HG03575 (cell line): ENCODE measurements around the gene C1orf159.

ENCODE experiments used
- ATAC-seq: cut with Tn5 transposase; IDR thresholded peaks from one replicate; pipeline ENCODE4 v1.9.1; 2021; ENCODE audit not compliant: unreplicated experiment, insufficient number of reproducible peaks, low FRiP score; ENCODE audit errors: extremely low read depth

Gene C1orf159

DNA sequence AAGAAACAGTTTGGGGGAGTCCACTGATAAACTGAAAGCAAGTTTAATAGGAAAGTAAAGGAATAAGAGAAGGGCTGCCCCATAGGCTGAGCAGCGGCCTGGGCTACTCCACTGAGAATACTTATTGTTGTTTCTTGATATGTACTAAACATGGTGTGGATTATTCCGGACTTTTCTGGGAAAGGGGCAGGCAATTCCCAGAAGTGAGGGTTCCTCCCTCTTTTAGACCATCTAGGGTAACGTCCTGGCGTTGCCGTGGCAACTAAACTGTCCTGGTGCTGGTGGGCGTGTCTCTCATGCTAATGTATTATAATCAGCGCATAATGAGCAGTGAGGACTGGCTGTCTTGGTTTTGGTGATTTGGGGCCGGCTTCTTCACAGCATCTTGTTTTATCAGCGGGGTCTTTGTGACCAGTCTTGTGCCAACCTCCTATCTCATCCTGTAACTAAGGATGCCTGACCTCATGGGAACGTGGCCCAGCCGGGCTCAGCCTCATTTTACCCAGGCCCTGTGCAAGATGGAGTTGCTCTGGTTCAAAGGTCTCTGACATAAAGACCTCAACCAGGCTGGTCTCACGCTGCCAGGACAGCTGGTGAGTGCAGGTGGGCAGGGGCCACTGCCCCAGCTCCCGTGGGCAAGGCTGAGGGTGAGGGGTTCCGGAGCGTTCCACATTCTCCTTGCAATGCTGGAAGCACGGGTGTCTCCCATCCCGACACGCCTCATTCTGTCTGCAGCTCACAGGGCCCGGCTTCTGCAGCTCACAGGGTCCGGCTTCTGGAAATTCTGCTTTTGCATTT, 19.6 kb upstream of the C1orf159 start:
- no peak for ATAC-seq

DNA sequence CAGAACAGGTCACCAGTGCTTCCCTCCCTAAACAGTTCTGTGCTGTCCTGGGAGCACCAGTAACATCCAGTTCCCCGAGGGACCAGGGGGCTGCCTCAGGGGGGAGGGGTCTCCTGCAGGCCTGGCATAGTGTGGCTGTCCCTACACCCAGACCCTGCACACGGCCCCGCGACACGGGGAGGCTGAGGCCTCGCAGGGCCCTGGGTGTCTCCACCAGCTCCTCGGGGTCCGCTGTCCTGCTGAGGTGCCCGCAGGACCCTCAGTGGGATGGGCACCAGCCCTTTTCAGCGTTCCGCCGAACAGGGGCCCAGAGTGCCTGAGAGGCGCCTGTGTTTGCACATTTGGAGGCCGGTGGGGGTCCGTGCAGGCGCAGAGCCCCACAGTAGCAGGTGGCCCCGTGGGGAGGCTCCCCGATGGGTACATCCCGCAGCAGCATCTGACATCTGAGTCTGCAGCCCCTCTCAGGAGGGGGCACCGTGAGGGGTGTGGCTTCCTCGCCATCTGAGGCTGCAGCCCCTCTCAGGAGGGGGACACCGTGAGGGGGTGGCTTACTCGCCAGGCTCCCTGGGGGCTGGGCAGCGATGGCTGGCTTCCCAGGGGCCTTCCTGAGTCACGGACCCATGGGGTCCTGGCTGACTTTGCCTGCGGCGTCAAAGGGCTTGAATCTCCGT, 18.5 kb upstream of the C1orf159 start:
- no peak for ATAC-seq

DNA sequence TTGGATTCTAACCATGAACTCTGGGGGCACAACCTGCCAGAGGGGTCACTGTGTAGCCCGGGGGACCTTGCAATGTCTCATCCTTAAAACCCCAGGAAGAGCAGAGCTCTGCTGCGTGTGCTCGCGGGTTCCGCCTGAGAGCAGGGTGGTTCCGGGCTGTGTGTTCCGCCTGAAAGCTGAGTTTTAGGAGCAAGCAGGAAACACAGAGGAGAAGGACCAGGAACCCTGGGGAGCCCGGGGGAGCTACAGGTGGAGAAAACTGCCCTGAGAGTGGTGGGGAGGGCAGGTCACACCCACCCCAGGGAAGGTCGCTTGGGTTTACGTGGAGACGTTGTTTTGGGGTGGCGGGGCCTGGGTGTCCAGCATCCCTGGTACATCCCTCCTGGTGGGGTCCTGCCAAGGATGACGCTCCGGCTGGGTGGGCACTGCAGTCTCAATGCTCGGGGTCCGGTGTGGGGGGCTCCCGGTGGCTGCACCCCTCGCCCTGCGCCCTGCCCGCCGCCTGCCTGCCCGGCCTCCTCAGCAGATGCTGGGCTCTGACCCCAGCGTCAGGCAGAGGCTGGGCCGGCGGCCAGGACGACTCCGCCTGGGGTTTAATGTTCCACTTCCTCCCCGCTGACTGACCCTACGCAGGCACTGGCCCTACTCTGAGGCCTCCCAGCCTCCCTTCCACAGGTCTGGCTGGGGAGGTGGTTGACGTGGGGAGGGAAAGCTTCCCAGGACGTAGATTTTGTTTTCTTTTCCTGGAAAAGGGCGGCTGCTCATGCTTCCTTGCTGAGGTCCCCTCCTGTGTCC, 17.3 kb upstream of the C1orf159 start:
- no peak for ATAC-seq

DNA sequence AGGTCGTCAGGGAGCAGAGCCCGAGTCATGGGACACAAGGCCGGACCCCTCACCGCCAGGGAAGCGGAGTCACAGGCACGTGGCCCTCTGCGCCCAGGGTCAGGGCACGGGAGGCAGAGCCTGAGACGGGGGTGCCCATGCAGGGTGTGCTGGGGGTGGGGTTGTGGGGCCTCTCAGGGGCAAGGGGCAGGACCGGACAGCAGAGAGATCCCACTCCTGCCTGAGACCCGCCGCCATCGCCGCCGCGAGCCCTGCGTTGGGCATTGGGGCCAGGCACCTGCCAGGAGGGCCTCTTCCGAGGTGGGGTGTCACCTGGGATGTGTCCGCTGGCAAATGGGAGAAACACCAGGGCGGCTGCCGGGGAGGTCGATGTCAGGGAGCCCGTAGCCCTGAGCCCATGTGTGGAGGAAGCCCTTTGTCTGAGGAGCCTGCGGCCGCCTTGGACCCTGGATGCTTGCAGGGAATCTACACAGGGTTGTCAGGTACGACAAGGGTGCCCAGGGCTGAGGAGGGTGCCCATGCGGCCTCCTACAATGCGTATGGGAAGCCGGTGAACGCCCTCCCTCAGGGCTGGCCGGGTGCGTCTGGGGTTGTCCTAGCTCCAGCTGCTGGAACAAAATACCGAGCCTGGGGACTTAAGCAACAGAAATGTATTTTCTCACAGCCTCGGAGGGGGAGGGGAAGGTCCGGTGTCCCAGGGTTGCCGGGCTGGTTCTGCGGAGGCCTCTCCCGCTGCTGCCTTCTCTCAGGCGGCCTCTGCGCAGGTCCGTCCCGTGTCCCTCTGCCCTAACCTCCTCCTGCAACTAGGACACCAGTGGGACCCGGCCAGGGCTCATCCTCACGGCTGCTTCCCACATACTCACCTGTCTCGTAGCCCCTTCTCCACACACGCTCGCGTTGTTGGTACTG, 16.4 kb upstream of the C1orf159 start:
- no peak for ATAC-seq

DNA sequence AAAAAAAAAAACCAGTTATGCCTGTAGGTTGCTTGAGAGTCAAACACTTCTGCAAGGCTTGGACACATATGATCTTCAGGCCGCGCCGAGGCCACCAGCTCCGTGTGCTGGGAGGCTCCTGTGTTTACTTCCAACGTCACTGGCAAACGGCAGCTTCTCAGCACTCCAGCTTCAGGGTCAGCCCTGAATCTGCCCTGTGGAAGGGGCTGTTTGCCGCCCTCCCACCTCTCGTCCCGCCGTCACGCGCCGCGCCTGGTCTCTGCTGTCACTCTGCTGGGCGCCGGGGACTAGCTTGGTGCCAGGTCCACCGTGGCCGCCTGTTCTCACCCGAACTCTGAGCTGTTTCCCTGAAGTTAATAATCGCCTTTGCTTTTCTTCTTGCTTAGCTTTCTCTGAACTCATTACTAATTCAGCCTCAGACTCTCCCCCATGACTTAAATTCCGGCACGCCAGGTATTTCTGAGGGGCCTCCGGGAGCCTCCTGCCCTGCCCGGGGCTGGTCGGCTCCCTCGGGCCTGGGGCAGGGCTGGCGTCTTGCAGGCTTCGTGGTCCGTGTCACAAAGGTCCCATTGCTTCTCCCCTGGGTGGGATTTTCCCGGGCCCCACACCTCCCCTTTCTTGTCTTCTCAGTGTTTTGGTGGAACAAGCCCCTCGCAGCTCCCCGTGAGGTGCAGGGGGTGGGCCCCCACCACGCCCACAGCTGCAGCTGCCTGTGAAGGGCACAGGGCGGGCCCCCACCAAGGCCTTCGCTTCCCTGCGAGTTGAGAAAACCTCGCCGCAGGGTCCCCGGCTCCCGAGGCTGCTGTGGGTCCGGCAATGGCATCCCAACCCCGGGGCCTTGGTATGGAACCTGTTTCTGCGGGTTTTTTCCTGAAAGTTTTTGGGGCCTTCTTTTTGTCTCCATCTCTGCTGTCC, 14.6 kb upstream of the C1orf159 start:
- ATAC-seq = no peak

DNA sequence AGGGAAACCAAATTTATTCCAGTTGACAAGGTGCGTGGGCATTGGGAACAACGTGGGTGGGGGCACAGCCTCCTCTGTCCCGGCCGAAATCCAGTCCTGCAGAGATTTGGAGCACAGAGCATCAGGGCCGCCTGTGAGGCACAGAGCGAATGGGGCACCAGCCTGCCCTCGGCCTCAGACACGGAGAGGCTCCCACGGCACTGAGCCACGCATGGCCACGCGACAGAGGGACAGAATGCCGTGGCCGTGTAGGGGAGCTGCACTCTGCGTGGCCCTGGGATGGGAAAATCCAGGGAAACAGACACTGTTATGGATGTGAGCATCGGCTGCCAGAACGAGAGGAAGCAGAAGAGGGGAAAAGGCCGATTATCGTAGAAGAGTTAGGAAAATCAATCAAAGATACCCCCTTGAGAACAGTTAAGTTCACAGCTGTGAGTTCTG, 13.5 kb upstream of the C1orf159 start:
- ATAC-seq = no peak

DNA sequence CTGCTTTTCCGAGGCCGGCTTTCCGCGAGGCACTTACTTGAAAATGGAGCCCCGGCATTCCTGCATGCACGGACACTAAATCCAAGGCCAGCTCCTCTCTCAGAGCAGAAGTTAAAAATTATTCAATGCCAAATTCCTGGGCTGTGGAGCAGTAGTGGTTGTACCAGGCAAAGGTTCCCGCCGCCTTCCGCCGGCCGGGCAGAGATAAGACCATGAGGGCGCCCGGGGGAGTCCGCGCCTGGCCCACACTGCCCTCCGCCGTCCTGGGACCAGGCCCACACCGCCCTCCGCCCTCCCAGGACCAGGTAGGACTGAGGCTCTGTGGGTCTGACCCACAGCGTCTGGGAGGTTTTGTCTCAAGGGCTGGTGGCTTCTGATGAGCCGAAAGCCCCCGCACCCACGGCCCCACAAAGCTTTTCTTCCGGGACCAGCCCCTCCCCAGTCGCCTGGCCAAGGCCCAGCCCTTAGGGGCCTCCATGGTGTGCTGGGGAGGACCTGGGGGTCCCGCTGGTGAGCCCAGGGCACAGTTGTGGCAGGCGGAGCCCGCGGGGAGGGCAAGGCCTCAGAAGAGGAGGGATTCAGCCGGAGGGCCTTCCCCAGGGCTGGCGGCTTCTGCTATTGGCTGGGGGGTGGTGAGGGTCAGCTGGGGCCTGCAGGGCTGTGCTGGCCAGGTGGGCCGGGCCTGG, 12.7 kb upstream of the C1orf159 start:
- no peak for ATAC-seq

DNA sequence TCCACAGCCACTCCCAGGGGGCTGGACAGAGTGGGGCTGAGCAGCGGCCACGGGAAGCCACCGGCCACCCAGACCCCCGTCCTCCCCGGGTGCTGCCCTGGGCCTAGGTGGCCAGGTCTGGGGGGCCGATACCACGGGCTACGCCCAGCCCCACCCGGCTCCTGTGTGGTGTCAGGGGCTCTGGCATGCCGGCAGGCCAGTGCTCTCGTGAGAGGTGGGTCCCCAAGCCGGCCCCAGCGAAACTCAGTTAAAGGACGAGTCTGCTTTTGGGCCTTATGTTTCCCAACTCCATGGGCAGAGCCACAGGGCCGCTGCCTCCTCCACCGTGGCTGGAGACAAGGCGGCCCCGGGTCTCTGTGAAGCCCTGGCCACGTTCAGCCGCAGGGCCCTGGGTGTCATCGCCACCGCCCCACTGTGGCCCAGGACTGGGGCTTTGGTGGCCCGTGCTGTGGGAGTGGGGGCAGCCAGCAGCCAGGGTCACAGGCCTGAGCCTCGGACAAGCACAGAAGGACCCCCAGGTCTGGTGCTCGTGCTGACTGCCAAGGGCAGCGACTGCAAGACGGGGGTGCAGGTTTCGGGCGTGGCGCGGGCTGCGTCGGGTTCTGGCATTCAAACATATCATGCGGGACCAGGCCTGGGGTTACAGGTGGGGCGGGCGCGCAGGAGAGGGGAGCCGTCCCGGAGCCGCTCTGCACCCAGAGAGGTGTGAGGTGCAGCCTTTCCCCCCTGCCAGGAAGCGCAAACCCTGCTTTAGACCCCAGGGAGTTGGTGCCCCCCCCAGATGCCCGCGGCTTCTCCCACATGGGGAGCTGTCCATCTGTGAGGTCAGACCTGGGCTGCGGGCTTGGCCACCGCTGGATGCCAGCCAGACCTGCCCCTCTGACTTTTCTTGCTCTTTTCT, 11.9 kb upstream of the C1orf159 start:
- ATAC-seq = no peak

DNA sequence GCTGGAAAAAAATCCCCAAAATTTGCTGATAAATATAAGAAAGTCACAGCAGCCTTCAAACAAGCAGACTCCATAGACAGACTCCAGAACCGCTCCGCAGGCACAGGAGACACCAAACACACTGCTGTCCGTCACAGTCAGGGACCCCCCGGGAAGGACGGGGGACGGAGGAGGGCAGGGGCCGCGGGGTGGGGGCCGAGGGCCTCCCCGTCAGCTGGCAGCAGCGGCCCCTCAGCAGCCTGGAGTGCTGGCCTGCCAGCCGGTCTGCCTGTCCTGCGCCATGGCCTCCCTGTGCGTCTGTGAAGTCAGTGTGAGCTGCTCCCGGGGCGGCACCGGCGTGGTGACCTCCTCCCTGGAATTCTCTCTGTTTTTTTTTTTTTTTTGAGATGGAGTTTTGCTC, 10.1 kb upstream of the C1orf159 start:
- ATAC-seq = no peak

DNA sequence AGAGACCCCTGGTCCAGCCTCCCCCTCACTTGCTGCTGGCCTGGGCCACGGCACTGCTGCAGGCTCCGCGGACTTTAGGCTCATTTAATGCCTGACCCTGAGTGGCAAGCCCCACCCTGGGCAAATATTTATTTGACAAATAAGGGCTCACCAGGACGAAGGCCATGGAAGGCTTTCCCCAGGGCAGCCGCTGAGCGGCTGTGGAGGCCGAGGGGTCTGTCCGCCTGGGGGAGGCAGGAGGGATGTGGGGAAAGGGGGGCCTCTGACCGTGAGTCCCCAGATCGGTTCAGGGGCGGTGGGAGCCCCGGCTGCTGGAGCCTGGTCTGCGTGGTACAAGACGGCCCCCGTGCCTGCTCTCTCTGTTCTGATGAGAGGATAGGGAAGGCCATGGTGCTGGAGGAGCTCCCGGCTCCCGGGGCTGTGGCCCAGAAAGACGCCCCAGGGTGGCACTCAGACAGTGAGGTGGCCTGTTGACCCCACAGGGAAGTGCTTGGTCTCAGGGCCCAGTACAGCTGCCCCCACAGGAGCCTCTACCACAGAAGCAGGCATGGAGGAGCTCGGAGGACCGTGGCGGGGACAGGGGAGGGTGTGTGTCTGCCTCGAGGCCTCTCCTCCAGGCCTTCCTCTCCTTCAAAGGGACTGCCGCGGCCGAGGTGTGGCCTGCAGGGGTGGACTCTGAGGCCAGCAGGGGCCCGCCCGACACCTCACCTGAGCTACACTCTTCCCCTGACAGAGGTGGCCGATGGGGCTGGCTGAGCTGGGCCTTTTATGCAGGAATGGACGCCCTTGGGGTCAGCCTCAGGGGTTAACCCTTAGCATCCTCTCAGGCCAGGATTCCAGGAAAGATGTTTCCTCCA, 9.1 kb upstream of the C1orf159 start:
- ATAC-seq = no peak

DNA sequence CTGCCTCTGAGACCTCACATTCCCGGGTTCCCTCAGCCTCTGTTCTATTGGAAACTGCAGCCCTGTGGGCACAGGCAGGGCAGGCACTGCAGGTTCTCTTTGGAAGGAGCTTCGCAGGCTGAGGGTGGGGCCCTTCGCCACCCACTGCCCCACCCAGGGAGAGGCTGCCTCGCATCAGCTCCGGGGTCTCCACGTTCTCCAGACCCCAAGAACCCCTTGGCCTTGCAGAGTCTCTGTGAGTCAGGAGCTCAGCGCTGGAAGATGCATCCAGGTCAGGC, 8.6 kb upstream of the C1orf159 start:
- no peak for ATAC-seq

DNA sequence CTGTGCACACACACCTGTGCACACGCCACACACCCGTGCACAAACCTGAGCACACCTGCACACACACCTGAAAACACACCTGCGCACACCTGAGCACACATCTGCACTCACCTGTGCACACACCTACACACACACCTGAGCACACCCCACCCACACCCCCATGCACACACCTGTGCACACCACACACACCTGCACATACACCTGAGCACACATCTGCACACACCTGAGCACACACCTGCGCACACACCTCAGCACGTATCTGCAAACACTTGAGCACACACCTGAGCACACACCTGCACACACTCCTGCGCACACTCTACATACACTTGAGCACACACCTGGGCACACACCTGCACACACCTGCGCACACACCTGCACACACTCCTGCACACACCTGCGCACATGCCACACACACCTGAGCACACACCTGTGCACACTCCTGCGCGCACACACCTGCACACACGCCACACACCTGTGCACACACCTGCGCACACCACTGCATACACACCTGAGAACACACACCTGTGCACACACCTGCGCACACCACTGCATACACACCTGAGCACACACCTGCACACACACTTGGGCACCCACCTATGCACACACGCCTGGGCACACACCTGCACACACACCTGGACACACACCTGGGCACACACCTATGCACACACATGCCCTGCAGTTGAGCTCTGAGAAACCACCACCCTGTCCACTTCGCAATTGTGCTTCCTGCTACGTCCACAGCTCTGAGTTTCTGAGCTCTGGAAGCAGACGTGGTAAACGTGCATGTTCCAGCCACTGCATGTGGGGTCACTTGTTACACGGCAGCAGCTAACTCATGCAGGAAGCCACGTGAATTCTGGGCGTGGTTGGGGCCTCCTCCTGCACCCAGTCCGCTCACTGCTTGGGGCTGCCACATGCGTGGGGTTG, 8.0 kb upstream of the C1orf159 start:
- no peak for ATAC-seq

DNA sequence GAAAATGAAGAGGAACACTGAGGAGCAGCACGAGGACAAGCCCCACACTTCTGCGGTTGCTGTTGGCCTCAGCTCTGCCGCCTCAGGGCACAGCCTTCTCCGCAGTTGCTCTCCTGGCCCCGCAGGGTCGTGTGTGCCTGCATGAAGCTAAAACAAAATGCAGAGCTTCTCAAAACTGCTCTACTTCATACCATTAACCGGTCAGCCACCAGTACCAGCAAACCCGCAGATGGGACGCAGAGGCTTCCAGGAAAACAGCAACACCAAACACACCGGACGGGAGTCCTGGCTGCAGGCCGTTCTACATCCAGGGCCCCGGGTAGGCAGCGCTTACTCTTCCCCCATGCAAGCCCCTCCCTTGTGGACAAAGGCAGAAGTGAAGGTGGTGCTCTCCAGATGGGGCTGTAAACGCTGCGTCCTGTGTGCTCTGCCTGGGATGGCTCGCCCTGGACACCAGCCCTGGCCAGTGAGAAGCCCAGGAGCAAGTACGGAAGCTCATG, 7.1 kb upstream of the C1orf159 start:
- ATAC-seq = no peak

DNA sequence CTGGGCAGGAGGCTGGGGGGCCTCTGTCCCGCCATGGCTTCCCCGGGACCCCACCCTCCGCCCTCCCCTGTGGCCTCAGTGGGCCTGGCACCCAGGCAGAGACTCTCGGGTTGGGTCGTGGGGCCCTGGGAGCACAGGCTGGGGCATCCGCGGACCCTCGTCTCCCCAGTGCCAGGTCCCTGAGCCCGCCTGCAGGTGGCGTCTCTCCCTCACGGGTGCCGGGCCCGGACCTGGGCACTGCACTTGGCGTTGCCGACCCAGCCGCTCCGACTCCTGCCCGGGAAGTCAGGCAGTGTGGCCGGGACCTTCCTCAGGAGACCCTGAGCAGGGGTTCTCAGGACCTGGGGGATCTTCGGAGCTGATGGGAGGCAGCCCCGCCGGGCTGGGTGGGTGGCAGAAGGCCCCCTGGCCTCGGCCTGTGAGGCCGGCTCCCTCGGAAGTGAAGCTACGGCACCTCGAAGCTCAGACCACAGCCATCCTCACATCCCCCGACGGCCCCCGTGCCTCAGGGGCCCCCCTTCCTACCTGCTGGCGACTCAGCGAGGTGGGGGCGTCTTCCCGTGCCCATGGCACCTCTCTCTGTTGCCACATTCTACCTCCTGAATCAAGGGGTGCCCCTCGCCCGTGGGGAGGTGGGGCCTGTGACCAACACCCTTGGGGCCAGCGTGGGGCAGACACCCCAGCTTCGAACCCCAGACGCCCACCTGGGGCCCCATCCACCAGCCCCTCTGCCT, 6.4 kb upstream of the C1orf159 start:
- ATAC-seq = no peak
